Stimulated activated CD8-positive, alpha-beta memory T cell treated with anti-CD3 and anti-CD28 coated beads, Interleukin-4, amount 100 ng/mL, for 24 hours (primary cell): ENCODE data around the gene VSIR.

Experiments
- DNase-seq: peaks from one replicate; pipeline ENCODE4 v3.0.0-alpha.2; 2020; ENCODE audit warnings: low read depth

Gene VSIR

DNA sequence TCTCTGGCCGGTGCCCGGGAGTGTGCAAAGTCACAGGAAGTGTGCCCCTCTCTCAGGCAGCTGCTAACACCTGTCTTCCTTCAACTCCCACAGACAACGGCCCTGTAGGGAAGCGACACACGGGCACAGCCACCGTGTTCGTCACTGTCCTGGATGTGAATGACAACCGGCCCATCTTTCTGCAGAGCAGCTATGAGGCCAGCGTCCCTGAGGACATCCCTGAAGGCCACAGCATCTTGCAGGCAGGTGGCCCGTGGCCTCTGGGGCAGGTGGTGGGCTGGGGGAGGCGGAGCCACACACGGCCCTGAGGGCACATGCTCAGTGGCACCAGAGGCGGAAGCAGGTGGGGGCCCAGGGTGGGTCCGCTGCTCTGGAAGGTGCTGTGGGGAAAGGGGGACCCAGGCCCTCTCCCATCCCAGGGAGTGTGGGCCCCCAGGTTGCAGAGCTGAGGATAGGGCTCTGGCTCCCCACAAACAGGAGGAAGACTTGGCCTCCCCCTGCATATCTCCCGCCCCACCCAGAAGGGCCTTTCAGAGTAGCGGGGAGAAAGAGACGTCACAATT is 60.7 kb downstream of the VSIR start:
- no peak for DNase-seq

DNA sequence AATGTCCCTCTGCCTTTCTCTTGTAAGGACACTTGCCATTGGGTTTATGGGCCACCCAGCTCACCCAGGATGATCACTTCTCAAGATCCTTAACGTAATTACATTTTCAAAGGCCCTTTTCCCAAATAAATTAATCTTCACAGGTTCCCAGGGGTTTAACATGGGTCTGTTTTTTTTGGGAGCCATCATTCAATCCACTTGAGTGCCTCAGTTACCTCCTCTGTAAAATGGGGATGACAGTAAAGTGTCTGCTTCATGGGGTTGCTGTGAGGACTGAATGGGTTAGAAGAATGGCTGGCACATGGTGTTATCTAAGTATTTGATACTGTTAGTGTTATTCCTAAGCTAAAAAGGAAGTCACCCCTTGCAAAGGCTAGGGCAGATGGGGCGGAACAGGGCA is 61.1 kb downstream of the VSIR start:
- no peak for DNase-seq

DNA sequence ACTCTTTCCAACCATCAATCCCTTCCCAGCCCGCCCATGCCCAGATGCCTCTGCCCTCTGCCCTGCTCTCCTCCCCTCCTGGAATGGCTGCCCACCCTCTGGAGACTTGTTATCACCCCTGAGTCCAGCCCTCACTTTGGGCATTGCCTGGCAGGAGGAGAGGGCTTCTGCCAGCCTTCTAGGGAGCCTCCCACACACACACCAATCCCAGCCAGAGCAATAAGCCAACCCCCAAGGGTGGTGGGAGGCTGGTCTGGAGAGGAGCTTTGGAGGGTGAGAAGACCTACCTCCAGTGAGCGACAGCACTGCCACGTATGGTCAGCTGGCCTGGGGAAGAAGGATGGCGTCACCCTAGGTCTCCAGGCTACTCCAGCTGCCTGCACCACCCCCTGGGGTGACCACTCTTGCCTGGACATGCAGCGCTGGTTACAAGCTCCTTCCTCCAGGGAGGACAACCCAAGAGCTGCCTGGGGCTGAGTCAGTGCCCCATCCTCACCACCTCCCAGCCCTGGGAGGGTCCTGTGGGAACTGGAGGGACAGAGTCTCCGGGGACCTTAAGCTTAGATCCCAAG is 62.2 kb downstream of the VSIR start:
- no peak for DNase-seq

DNA sequence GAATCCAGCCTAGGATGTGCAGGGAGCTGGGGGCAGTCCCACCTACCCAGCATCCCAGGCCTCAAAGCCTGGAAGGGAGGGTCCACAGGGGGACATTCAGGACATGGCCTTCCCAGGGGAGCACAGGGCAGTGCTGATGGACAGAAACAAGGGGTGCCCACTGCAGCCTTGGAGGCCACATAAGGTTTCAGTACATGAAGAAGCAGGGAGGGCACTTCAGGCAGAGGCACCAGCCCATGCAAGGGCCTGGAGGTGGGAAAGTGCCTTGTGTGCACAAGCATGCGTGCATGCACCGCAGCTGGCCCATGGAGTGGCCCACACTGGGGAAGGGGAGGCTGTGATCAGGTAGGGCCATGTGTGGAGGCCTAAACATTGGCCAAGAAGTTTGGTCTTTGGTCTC is 62.8 kb downstream of the VSIR start:
- no peak for DNase-seq

DNA sequence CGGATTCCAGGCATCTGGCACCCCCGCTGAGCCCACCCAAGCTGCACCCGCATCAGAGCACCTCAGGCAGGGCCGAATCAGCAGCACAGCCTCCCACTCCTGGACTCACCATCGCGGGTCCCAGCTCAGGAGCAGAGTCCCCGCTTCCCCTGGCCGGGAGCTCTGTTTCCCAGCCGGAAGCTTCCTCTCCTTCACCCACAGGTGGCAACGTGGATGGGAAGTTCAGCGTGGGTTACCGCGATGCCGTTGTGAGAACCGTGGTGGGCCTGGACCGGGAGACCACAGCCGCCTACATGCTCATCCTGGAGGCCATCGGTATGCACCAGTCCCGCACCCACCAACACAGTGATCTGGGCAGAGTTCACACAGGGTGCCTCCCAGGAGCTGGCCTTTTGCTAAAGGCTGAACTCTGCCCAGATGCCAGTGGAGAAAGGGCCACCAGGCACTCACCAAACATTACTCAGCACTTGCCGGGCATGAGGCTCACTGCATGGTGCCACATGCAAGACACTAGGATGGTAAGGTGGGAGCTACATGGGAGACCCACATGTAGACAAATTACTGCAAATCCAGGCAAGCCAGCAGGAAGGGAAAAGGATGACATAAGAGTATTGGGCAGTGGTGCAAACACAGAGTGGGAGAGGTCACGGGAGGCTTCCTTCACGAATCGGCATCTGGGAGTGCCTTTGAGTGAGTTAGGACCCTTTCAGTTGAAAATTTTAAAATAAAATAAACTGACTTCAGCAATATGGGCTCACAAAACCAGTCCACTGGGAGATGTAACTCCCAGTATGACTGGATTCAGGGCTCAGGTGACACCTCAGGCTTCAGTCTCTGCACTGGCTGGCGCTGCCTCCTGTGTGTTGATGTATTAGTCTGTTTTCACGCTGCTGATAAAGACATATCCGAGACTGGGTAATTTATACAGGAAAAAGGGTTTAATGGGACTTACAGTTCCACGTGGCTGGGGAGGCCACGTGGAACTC is 64.1 kb downstream of the VSIR start:
- DNase-seq, result no peak

DNA sequence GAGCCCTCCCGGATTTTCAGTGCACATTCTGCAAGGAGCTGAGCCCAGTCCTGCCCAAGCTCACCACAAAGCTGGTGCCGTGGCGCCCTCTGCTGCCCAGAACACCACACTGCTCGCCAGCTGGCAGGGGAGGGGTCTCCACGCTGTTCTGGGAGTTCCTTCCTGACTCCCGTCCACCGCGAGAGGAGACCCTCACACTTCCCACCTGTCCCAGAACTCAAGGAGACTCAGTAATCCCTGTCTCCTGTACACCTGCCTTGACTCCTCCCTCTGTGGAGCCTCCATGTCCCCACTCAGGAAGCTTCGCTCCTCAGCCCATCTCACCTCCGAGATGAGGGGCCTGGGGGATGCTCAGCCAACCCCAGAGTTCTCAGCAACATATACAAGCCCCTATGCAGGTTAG is 65.0 kb downstream of the VSIR start:
- peak; percentile 55 for DNase-seq

DNA sequence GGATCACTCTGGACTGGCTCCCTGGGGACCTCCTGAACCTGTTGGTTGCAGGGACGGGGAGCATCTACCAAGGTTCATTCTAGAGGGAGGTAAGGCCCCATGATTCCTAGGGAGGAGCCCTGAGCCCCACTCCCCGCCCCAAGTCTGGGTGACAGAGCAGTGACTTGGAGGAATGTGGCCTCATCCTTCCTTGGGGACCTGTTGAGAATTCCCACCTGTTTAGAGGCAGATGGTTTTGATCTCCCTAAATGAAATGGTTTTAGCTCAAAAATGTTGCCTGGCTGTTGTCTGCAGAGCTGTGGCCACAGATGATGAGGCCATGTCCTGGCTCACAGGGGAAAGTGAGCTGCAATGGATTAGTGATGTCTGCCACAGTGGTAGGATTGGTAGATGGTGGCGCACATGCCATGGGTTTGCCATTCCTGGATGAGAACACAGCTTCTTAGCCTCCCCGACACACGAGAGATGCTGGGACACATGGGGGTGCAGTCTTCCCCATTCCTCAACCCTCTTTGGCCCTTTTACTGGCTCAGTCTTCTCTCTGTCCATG is 66.0 kb downstream of the VSIR start:
- no peak for DNase-seq

DNA sequence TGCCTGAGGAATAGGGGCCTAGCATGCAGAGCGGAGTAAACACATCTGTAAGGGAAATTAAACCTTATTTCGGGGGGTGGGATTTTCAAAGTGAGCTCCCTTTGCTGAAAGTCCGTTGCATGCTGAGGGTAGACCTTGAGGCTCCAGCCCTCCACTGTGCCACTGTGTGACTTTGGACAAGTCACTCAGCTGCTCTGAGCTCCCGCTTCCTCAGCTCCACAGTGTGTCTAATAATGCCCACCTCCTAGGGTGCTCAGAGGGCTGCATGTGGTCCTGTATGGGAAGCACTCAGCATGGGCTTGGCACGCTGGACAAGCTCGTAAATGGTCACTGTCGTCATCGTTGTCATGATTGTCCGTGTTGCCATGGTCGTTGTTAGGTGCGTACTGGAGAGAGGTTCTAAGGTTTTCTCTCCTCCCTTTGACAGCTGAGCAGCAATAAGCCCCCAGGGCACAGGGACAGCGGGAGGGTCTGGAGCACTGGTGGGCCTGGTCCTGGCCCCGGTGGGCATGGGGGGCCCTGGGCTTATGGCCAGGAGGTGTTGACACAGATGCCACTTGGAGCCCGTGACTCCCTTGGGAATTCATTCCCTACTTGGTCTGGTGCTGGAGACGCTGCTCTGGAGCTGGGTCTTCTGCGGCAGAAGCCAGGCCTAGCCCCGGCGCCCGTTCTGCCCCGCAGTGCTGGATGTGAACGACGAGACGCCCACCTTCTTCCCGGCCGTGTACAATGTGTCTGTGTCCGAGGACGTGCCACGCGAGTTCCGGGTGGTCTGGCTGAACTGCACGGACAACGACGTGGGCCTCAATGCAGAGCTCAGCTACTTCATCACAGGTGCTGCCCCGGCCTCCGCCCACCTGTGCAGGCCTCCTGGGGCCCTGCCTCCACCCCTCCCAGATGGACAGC is 66.9 kb downstream of the VSIR start:
- DNase-seq, result no peak

DNA sequence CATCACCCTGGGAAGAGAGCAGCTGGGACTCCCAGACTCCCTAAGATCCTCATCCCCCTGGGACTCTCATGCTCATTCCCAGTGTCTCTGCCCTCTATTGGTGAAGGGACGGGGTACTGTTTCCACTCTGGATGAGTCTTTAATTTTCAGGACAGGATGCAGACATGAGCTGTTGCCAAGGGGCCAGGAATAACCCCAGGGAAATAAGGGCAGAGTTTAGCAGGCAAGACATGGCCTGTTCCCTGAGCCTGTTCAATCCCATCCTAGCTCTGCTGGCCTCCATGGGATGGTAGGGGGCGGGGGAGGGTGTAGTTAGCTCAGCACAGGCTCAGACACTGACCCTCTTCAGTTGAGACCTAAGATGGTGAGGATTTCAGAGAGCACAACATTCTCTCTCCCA is 67.7 kb downstream of the VSIR start:
- no peak for DNase-seq

DNA sequence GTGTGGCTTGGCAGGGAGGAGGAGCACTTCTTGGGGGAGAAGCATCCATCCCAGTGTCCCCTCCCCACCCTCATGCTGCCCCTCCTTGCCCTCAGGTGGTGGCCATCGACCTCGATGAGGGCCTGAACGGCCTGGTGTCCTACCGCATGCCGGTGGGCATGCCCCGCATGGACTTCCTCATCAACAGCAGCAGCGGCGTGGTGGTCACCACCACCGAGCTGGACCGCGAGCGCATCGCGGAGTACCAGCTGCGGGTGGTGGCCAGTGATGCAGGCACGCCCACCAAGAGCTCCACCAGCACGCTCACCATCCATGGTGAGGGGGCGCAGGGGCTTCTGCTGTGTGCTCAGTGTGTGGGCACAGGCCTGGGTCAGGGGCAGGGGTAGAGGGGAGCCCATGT is 68.5 kb downstream of the VSIR start:
- DNase-seq, result no peak

DNA sequence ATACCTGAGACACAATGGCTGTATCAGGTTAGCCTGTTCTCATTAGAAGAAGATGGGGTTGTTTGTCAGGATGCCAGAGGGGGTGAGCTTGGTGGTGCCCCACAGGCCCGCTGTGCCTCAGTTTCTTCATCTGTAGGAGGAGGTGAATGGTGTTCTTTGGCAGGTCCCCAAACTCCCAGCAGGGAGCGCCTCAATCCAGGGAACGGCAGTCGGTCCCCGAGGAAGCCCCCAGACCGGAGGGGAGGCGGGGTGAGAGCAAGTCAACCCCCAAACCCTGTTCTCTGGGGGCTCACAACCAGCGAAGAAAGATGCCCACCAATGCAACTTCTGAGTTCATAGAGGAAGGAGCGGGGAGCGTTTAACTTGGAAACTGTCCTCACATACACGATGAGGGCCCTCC is 69.7 kb downstream of the VSIR start:
- no peak for DNase-seq

DNA sequence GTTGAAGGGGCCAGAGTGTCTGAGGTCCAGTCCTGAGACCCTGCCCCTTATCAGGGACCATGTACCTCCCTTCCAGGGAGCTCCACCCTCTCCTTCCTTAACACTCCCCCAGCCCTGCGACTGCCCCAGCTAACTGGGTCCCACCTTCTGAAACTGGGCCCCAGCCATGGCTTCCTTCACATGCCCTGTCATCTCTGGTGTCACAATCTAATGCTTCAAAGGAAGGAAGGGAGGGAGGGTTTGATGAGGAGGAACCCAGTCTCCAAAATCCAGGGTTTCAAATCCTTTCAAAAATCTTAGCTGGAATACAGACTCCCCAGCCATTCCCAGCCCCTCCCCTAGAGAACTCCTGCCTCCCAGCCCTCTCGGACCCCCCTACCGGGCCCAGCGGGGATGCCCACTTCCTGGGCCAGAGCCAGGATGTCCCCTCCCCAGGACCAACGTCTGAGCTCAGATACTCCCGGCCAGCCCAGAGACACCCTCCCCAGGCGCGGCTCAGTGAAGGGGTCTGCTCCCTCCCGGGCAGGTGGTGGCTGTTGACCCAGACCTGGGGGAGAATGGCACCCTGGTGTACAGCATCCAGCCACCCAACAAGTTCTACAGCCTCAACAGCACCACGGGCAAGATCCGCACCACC is 71.7 kb downstream of the VSIR start:
- DNase-seq, result no peak

DNA sequence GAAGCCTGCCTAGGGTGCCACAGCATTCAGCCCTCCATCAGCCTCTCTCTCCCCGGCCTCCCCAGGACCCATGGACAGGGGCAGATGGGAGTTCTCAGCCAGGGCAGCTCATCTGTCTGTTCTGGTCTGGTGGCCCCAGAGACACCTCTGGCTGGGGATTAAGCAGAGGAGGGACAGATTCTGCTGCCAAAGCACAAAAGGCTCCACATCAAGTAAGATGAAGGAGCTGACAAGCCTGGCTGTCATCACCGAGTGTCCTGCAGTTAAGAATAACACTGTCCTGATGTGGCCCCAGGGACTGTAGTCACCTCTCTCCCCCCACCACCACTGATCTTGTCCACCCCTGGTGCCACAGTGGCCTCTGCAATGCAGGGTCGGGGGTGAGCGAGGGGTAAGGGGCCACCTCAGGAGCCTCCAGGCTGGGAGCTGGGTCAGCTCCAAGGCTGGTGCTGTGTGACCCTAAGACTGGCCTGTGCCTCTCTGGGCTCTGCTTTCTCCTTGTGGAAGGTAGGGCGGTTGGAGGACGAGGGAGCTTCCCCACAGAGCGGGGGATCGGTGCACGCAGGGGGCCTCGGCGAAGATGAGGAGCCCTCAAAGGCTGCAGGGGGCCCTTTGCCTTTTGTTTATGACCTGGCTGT is 72.5 kb downstream of the VSIR start:
- no peak for DNase-seq

DNA sequence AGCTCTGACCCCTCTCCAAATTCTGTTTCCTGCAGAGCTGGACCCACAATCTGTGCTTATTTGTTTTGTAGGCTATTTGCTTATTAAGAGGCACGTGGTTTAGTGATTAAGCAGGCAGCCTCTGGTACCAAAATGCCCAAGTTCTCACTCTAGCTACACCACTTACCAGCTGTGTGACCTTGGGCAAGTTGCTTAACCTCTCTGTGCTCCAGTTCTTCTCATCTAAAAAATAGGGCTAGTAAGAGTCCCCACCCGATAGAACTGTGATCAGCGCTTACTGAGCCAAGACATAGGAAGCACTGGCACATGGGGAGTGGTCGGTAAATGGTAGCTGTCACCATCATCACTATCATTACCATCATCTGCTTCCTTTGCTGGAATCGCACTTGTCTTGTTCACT is 74.6 kb downstream of the VSIR start:
- DNase-seq, result no peak

DNA sequence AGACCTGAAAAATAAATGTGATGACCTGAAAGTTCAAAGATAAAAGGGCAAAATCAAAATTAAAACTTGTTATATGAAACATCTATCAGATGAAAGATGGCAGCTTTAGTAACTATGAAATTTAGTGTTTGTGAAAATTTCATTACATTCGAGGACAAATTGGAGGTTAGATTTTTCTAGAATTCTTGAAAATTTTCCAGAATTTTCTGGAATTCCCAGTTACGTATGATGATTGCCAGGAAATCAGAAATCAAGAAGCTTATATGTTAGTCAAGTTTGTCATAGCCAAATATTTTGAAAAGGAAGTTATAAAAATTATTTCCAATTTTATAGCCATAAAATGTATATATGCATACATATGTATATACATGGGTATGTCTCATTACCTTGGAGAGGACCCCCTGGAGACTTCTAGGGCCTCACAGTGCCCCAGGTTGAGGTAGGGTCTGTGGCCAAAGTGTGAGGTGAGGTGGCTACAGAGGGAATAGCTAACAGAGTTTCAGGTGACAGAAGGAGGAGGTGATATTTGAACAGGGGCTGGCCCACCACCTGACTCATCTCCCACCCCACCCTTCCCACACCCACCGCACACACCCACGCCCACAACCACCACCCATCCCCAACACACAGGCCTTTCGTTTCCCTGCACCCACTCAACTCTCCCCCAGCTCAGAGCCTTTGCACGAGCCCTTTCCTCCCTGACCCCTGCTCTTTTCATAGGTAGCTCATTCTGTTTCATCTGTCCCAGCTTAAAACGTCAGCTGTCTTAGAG is 75.2 kb downstream of the VSIR start:
- peak; percentile 61 for DNase-seq
